Ovary (tissue), 3 donors: ENCODE measurements around the gene PADI1.

Experiments
- CTCF ChIP-seq, 3 donors: fragments of 450-650 bp in 2 of 3; fragments of 200-600 bp in 1 of 3; IDR thresholded peaks; one replicate each; pipeline versions ENCODE4 v1.5.1 to v1.8.0; 2016 to 2022; ENCODE audit warnings: antibody characterized with exemption in 3 of 3, mild to moderate bottlenecking in 1 of 3
- POLR2A ChIP-seq: fragments of 450-650 bp; IDR thresholded peaks from one replicate; pipeline ENCODE4 v1.6.1; 2017; ENCODE audit warnings: antibody characterized with exemption, mild to moderate bottlenecking, moderate library complexity
- donor health status: DM: no; HTN: no; CAD: no.

GRCh38 chr1:17185485-17185860 lies 19.5 kb upstream of the PADI1 start:
- TF ChIP-seq CTCF (IDR thresholded peaks at IDR 0.05) (no peak), POLR2A (no peak)
